ENCODE measurements around the gene SLC8A3.

GRCh38 chr14:70144046-70144445 lies 44.7 kb downstream of the SLC8A3 start:
- TF ChIP-seq CTCF (IDR thresholded peaks at IDR 0.05; ENCODE audit: insufficient read depth, low read length): no peak
- no peak for TF ChIP-seq POLR2AphosphoS5 (IDR thresholded peaks at IDR 0.05; ENCODE audit: low read depth)
- TF ChIP-seq SPI1 (IDR thresholded peaks at IDR 0.05; ENCODE audit: borderline replicate concordance, low read depth): no peak

All from HL-60 (cell line).